ENCODE results near the gene MRPL17.

MRPL17 gene

DNA sequence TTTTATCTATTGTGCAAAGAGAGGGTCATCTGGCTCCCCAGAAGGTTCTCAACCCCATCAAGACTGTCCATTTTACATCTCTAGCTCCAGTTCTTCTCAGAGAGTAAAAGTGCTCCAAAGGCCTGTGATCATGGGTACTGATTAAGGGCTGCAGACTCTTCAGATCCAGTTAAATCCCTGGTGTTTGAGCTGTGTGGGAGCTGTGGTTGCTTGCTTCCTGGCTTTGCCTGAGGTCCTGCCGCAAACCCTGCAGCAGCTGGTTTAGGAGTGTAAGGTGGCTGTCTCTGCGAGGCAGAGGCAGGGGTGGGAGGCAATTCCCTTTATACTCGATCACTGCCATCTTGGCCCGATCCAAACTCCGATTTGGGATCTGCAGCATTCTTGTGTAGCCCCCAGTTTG lies 1.2 kb downstream of the MRPL17 start:
- no peak for DNase-seq

DNA sequence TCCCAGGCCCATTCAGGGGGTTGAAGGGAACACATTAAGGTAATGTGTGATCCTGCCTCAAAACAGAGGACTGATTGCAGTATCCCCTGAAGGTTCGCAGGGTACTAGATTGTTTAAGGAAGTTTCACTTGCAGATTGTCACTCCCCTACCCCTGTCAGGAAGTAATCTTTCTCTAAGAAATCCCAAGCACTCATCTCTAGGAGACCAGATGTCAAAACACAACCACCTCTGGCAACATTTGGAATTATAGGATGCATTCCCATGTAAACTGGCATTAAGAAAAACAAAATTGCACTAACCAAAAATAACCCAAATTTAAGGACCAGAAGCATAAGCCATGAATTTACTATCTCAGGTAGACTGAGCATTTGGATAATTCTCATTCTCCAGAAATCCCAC lies 1.6 kb downstream of the MRPL17 start:
- DNase-seq, result no peak

GRCh38 chr11:6677018-6677417 lies 6.1 kb downstream of the MRPL17 start:
- no peak for DNase-seq

GRCh38 chr11:6674862-6675261 lies 8.3 kb downstream of the MRPL17 start:
- no peak for DNase-seq

- DNase-seq, result no peak
Observed at GRCh38 chr11:6674219-6674597, 8.9 kb downstream of the MRPL17 start.

DNA sequence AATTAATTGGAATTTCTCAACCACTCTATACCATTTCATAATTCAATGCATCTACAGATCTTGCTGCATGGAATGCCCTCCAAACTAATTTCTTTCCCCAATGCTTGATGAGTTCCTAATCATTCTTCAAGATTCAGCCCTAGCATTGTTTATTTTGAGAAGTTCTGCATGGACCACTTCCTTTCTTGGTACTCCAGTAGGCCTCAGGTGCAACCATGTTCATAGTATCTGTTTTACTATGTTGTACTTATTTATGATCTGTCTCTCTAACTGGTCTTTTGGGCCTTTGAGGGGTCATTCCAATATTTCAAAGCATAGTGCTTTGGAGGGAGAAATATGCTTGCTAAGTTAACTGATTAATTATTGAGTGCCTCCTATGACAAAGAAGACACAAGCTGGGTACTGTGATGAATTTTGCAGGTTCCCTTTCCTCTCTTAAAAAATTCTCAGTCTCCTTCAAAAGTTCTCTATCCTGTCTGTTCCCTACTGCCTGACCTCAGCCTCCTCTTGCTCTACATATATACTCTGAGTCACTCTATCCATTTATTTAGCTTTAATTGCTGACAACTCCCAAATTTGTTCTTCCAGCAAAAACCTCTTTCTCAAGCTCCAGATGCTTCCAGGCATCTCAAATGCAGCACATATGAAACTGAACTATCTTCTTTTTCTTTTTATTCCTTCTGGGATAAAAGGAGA lies 9.5 kb downstream of the MRPL17 start:
- no peak for DNase-seq

DNA sequence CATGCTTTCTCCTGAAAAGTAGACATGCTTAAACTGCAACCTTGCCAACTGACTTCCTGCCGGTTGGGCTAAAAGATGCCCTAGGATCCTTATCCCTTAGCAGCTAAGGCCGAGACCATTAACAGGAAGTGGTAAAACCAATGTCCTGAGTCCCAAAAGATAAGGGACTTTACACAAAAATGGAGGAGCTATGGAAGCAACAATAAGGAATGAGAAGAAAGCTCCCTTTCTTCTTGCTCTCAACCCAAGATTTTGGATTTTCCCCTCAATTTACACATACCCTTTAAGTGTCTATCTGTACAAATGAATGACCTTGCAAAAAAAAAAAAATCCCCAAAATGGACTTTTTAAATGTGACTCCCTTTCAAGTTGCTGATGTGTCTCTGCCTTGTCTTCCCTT lies 11.1 kb downstream of the MRPL17 start:
- no peak for DNase-seq

- no peak for DNase-seq
Observed at GRCh38 chr11:6670202-6670830, 12.8 kb downstream of the MRPL17 start.

DNA sequence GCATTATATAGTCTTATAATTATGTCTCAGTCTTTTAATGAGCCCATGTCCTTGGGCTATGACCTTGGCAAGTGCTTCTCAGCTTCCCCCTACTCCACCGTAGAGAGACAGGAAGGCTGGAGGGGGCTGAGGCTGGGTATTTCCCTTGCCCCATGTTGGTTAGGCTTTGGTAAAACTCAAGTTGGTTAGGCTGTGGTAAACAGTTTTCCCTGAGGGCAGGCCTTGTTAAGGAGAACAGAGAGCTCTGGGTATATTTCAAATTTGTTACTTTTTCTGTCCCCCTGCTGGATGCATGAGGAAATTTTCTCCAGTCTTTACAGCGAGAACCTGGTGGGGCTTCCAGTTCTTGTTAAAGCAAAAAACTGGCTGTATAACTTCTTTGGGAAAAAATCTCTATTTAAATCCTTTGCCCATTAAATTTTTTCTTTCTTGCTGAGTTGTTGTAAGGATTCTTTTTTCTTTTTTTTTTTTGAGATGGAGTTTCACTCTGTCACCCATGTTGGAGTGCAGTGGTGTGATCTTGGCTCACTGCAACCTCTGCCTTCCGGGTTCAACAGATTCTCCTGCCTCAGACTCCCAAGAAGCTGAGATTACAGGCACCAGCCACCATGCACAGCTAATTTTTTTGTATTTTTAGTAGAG lies 15.3 kb downstream of the MRPL17 start:
- DNase-seq, result no peak

GRCh38 chr11:6666302-6667183 lies 16.6 kb downstream of the MRPL17 start:
- no peak for DNase-seq

- DNase-seq, result no peak
Observed at GRCh38 chr11:6664551-6664950, 18.6 kb downstream of the MRPL17 start.

GRCh38 chr11:6663794-6664469 lies 19.2 kb downstream of the MRPL17 start:
- DNase-seq, result no peak

DNA sequence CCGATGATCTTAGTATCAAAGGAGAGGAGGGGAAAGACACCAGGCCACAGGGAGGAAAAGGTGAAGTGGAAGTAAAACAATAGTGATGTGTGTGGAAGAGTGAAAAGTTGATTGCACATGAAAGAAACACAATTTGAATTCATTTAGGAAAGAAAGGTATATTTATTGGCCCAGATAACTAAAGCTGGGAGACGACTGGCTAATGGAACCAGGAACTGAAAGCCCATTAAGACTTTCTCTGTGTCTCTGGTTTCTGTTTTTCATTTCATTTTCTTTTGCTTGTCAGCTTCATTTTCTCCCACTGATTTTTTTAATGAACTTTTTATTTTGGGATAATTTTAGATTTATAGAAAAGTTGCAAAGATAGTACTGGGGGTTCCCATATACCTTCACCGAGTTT lies 22.4 kb downstream of the MRPL17 start:
- DNase-seq, result no peak

DNA sequence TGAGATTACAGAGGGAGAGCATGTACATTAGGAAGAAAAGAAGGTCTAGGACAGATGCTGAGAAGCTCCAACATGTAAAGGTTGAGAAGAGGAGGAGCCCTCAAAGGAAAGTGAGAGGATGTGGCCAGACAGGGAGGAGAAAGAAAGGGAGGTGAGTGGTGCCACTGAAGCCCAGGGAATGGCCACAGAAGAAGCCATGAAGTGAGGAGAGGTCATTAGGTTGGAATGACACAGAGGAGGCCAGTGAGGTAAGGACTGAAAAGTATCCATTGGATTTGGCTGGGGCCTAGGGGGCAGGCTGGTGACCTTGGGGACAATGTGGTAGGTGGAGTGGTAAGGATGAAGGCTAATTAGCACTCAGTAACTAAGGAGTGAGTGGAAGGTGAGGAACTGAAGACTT lies 24.5 kb downstream of the MRPL17 start:
- no peak for DNase-seq

GRCh38 chr11:6657346-6657745 lies 25.8 kb downstream of the MRPL17 start:
- no peak for DNase-seq

GRCh38 chr11:6656936-6657335 lies 26.2 kb downstream of the MRPL17 start:
- no peak for DNase-seq

DNA sequence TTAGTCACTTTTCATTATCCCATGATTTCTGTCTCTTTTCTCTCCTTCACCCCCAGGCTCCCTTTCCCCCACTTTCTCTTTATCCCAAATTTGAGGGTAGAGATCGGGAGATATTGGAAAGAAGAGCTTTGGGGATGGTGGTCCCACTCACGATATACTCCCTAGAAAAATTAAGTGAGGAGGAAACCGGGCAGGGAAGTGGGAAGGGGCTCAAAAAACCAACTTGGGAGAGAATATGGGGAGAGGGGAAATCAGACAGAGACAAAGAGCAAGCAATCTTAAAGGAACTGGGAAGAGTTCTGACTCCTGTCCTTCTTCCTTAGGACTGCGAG lies 26.6 kb downstream of the MRPL17 start:
- DNase-seq, result no peak

GRCh38 chr11:6655790-6656583 lies 27.2 kb downstream of the MRPL17 start, which contains the start of gene DCHS1:
Gene DCHS1 (minus strand): TSS chr11:6655809. CDS start chr11:6641613, 14,196 bp downstream.
- peak; percentile 62 for DNase-seq

- peak; percentile 61 for DNase-seq
Observed at GRCh38 chr11:6655020-6655789, 27.9 kb downstream of the MRPL17 start.

DNA sequence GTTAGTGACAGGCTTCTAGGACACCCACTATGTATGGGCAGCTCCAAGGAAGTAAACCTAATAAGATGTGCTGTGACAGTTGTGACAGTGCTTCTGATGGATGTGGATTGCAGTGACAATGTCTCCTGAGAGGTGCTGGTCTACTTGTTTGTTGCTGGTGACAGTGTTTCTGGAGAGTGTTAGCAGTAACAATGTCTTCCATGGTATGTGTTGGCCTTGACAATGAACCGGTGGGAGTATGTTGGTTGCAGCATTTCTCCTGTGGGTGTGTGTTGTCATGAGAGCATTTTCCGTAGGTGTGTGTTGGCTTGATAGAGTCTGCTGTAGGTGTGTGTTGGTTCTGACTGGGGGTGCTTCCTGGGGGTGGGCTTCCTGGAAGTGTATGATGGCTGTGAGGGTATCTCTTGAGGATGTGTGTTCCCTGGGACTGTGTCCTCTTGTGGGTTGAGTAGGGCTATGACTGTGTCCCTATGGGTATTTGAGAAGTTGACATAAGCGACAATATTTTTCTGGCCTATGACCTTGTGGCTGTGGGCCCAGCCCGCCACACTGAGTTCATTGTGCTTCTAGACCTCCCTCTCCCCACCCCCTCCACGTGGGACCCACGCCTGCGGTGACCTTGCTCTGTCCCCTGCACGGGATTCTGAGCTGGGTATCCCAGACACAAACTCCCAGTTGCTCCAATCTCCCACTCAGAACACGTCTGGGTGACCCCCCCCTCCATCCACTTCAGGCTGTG lies 28.7 kb downstream of the MRPL17 start:
- DNase-seq, result no peak
